Activated T-cell treated with anti-CD3 and anti-CD28 coated beads, Interleukin-2, amount 50 U/mL, for 24 hours (primary cell): ENCODE data around the gene PACRG.

Source experiments
- DNase-seq: peaks from one replicate; pipeline ENCODE4 v3.0.0-alpha.2; 2020
- H3K27ac Mint-ChIP-seq: 2 replicates; pipeline ENCODE4 v1.8.0; 2020; ENCODE audit warnings: mild to moderate bottlenecking, mixed read lengths
- H3K27me3 Mint-ChIP-seq: 2 replicates; pipeline ENCODE4 v1.8.0; 2020; ENCODE audit warnings: mixed read lengths
- H3K36me3 Mint-ChIP-seq: 2 replicates; pipeline ENCODE4 v1.8.0; 2020; ENCODE audit warnings: low read depth, mixed read lengths
- H3K4me1 Mint-ChIP-seq: 2 replicates; pipeline ENCODE4 v1.8.0; 2020; ENCODE audit warnings: low read depth, mixed read lengths
- H3K4me3 Mint-ChIP-seq: 2 replicates; pipeline ENCODE4 v1.8.0; 2020; ENCODE audit warnings: mild to moderate bottlenecking, moderate library complexity, mixed read lengths
- H3K9me3 Mint-ChIP-seq: 2 replicates; pipeline ENCODE4 v1.8.0; 2020; ENCODE audit warnings: mixed read lengths

The PACRG gene

GRCh38 chr6:163356324-163356723, 628.5 kb downstream of the PACRG start:
- Mint-ChIP-seq H3K4me3 (no peak overlapping the region), H3K4me1 (no peaks in the 10 kb centered on the region), H3K27me3 (peaks cover 15% of the 10 kb centered on the region), H3K9me3 (no peaks in the 10 kb centered on the region), H3K36me3 (no peaks in the 10 kb centered on the region), H3K27ac (no peak overlapping the region)
- DNase-seq, result no peak

DNA sequence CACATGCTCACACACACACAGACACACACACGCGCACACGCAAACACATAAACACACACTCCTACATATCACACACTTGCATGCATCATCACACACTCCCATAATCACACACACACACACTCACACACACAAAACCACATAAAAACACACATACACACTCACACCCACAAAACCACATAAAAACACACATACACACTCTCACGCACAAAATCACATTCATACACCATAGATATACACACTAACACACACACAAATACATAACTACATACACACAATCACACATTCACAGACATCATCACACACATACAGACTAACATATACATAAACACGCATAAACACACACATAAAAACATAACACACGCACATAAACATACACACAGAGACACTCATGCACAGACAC, 629.0 kb downstream of the PACRG start:
- H3K4me1 Mint-ChIP-seq, result no peaks in the 10 kb centered on the region
- DNase-seq, result no peak
- no peak overlapping the region for H3K27ac Mint-ChIP-seq
- H3K9me3 Mint-ChIP-seq, result no peaks in the 10 kb centered on the region
- no peak overlapping the region for H3K4me3 Mint-ChIP-seq
- peaks cover 17% of the 10 kb centered on the region for H3K27me3 Mint-ChIP-seq
- H3K36me3 Mint-ChIP-seq, result no peaks in the 10 kb centered on the region

DNA sequence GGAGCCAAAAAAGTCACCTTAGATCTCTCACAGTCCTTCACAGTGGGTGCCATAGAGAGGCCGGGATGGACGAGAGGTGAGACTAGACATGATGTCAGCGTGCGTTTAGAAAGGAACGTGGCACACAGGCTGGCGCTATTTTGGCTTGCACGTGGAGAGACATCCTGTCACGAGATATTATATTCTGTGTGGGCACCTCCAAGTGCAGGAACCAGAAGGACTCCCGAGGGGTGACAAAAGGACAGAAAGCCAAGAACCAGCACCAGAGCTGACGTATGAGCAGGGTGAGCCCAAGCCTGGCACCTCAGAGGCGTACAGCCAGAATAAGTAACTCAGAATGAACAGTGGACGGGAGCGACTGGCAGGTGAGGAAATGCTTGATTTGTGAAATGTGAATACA, 636.9 kb downstream of the PACRG start:
- no peak overlapping the region for H3K27ac Mint-ChIP-seq
- no peaks in the 10 kb centered on the region for H3K9me3 Mint-ChIP-seq
- no peaks in the 10 kb centered on the region for H3K4me1 Mint-ChIP-seq
- peaks cover 10% of the 10 kb centered on the region for H3K27me3 Mint-ChIP-seq
- H3K36me3 Mint-ChIP-seq, result no peaks in the 10 kb centered on the region
- no peak overlapping the region for H3K4me3 Mint-ChIP-seq
- no peak for DNase-seq
